HepG2 (cell line): ENCODE data around the gene COX6A2. TPM values are rescaled to one million over a fixed set of nuclear protein-coding genes. Genes with fewer than 3 reads are reported as not detected.

Source experiments
- ARHGAP35 ChIP-seq: sonication (generic); formaldehyde crosslinking; IDR thresholded peaks from 2 replicates; pipeline ENCODE4 v1.9.0; 2022; ENCODE audit warnings: mild to moderate bottlenecking, inconsistent platforms, moderate library complexity, missing genetic modification reagents, borderline replicate concordance
- DMTF1 ChIP-seq: sonication (generic); formaldehyde crosslinking; IDR thresholded peaks from 2 replicates; pipeline ENCODE4 v1.4.0; 2020; ENCODE audit warnings: mild to moderate bottlenecking, missing genetic modification reagents
- FOXK2 ChIP-seq: fragments of 450-650 bp; IDR thresholded peaks from 2 replicates; pipeline ENCODE4 v1.6.1; 2016
- MIXL1 ChIP-seq: IDR thresholded peaks from 2 replicates; pipeline ENCODE4 v1.6.1; 2016
- MYC ChIP-seq: sonication (generic); formaldehyde crosslinking; IDR thresholded peaks from 2 replicates; pipeline ENCODE4 v1.9.0; 2021; ENCODE audit warnings: missing genetic modification reagents, borderline replicate concordance
- NFIB ChIP-seq: sonication (generic); formaldehyde crosslinking; IDR thresholded peaks from 2 replicates; pipeline ENCODE4 v1.9.0; 2021; ENCODE audit warnings: missing genetic modification reagents, mild to moderate bottlenecking, borderline replicate concordance
- RBM22 ChIP-seq: fragments of 200-400 bp; formaldehyde crosslinking; optimal IDR thresholded peaks from 2 replicates; pipeline ENCODE3; 2017; ENCODE audit warnings: mild to moderate bottlenecking, low read length, moderate library complexity
- REPIN1 ChIP-seq: sonication (generic); formaldehyde crosslinking; IDR thresholded peaks from 2 replicates; pipeline ENCODE4 v1.8.0; 2022; ENCODE audit warnings: missing genetic modification reagents, low read depth, mild to moderate bottlenecking, borderline replicate concordance
- SALL2 ChIP-seq: sonication (generic); formaldehyde crosslinking; IDR thresholded peaks from 2 replicates; pipeline ENCODE4 v1.8.1; 2023; ENCODE audit warnings: mild to moderate bottlenecking, missing genetic modification reagents, inconsistent platforms
- ZNF10 ChIP-seq: sonication (generic); formaldehyde crosslinking; IDR thresholded peaks from 2 replicates; pipeline ENCODE4 v1.4.0; 2020; ENCODE audit warnings: mild to moderate bottlenecking, low read depth, missing genetic modification reagents, borderline replicate concordance
- ZNF263 ChIP-seq: sonication (generic); formaldehyde crosslinking; IDR thresholded peaks from 2 replicates; pipeline ENCODE4 v1.4.0; 2020; ENCODE audit warnings: missing genetic modification reagents
- ZNF274 ChIP-seq: sonication (generic); formaldehyde crosslinking; IDR thresholded peaks from 2 replicates; pipeline ENCODE4 v1.5.1; 2020; ENCODE audit warnings: mild to moderate bottlenecking, missing genetic modification reagents
- ZNF350 ChIP-seq: sonication (generic); formaldehyde crosslinking; IDR thresholded peaks from 2 replicates; pipeline ENCODE4 v1.4.0; 2020; ENCODE audit warnings: mild to moderate bottlenecking, low read depth, missing genetic modification reagents, borderline replicate concordance
- ZNF720 ChIP-seq: sonication (generic); formaldehyde crosslinking; IDR thresholded peaks from 2 replicates; pipeline ENCODE4 v1.4.0; 2020; ENCODE audit warnings: missing genetic modification reagents
- polyA plus RNA-seq, 8 experiments: library from polyadenylated mRNA; depleted of rRNA in 3 of 8; stranded (reverse) in 7 of 8; unstranded in 1 of 8; fragments of >200 nt; fragmentation: Illumina TruSeq in 4 of 8; extraction: Trizol in 4 of 8; gene quantifications; 2 replicates each; pipeline versions ENCODE4 v1.2.1 to v1.2.3, GENCODE V29; 2011 to 2016; ENCODE audit warnings: low read depth in 4 of 8, missing spikeins in 1 of 8, mixed read lengths in 1 of 8; ENCODE audit not compliant: insufficient read depth in 1 of 8
- total RNA-seq, 5 experiments: library from RNA; depleted of rRNA; stranded (reverse); fragments of >200 nt; fragmentation: Illumina TruSeq; extraction: Trizol; gene quantifications; 2 replicates each; pipeline ENCODE4 v1.2.3, GENCODE V29; 2016; ENCODE audit warnings: low read depth in 1 of 5
- TF ChIP-seq, protein P1 (sequence below): IDR thresholded peaks from 2 replicates; pipeline ENCODE4 v1.6.1; 2012; ENCODE audit warnings: low read depth, low read length, improper control_type of control experiment
- TF ChIP-seq, protein P2 (sequence below): IDR thresholded peaks from 2 replicates; pipeline ENCODE4 v1.6.1; 2016; ENCODE audit warnings: low read depth
- TF ChIP-seq, protein P3 (sequence below): sonication (generic); formaldehyde crosslinking; IDR thresholded peaks from 2 replicates; pipeline ENCODE4 v1.5.0; 2020; ENCODE audit warnings: missing genetic modification reagents

COX6A2 gene
- total and polyA plus RNA-seq, 2 of the 13 experiments (the other 11 are each of a cell fraction or from before 2014, with no cell fraction given) = not detected

- TF ChIP-seq ZNF350 (CRISPR knock-in tag) = peak; percentile 69; the same call in 1 of the 2 replicates
- TF ChIP-seq RBM22 = no peak
- no peak; the same call in 1 of the 2 replicates for TF ChIP-seq REPIN1
- TF ChIP-seq ZNF274 (CRISPR knock-in tag) = peak; percentile 73
- TF ChIP-seq, protein P1, sequence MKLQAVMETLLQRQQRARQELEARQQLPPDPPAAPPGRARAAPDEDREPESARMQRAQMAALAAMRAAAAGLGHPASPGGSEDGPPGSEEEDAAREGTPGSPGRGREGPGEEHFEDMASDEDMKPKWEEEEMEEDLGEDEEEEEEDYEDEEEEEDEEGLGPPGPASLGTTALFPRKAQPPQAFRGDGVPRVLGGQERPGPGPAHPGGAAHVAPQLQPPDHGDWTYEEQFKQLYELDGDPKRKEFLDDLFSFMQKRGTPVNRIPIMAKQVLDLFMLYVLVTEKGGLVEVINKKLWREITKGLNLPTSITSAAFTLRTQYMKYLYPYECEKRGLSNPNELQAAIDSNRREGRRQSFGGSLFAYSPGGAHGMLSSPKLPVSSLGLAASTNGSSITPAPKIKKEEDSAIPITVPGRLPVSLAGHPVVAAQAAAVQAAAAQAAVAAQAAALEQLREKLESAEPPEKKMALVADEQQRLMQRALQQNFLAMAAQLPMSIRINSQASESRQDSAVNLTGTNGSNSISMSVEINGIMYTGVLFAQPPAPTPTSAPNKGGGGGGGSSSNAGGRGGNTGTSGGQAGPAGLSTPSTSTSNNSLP = no peak
- TF ChIP-seq ZNF263 (CRISPR knock-in tag) = no peak; the same call in 1 of the 2 replicates
- TF ChIP-seq MYC (CRISPR knock-in tag) = peak; percentile 68
- no peak for TF ChIP-seq ZNF10
- no peak; the same call in 1 of the 2 replicates for TF ChIP-seq SALL2
- TF ChIP-seq ARHGAP35 = peak; percentile 51
- no peak for TF ChIP-seq MIXL1 (CRISPR knock-in tag)
- peak; percentile 60; the same call in 1 of the 2 replicates for TF ChIP-seq DMTF1
- TF ChIP-seq, protein P2, sequence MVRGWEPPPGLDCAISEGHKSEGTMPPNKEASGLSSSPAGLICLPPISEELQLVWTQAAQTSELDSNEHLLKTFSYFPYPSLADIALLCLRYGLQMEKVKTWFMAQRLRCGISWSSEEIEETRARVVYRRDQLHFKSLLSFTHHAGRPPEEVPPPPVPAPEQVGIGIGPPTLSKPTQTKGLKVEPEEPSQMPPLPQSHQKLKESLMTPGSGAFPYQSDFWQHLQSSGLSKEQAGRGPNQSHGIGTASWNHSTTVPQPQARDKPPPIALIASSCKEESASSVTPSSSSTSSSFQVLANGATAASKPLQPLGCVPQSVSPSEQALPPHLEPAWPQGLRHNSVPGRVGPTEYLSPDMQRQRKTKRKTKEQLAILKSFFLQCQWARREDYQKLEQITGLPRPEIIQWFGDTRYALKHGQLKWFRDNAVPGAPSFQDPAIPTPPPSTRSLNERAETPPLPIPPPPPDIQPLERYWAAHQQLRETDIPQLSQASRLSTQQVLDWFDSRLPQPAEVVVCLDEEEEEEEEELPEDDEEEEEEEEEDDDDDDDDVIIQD (CRISPR knock-in tag) = peak; percentile 13; the same call in 1 of the 2 replicates
- TF ChIP-seq FOXK2 = peak; percentile 59; the same call in 1 of the 2 replicates
- no peak for TF ChIP-seq ZNF720 (CRISPR knock-in tag)
- TF ChIP-seq NFIB (CRISPR knock-in tag) = no peak
- TF ChIP-seq, protein P3, sequence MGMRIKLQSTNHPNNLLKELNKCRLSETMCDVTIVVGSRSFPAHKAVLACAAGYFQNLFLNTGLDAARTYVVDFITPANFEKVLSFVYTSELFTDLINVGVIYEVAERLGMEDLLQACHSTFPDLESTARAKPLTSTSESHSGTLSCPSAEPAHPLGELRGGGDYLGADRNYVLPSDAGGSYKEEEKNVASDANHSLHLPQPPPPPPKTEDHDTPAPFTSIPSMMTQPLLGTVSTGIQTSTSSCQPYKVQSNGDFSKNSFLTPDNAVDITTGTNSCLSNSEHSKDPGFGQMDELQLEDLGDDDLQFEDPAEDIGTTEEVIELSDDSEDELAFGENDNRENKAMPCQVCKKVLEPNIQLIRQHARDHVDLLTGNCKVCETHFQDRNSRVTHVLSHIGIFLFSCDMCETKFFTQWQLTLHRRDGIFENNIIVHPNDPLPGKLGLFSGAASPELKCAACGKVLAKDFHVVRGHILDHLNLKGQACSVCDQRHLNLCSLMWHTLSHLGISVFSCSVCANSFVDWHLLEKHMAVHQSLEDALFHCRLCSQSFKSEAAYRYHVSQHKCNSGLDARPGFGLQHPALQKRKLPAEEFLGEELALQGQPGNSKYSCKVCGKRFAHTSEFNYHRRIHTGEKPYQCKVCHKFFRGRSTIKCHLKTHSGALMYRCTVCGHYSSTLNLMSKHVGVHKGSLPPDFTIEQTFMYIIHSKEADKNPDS (CRISPR knock-in tag) = peak; percentile 89; the same call in 1 of the 2 replicates
These were observed 49.4 kb upstream of the COX6A2 start (continued) for GRCh38 chr16:31477220-31478216.
